SK-N-SH (cell line): ENCODE data around the gene ARRDC2. TPM values are rescaled to one million over a fixed set of nuclear protein-coding genes. Genes with fewer than 3 reads are reported as not detected.

ENCODE experiments used
- CTCF ChIA-PET: fragments of 300-600, 350-600 bp; formaldehyde crosslinking; extraction: SDS; loops from one replicate; lab custom pipeline; 2021; lab: Yijun Ruan, JAX
- POLR2A ChIA-PET: fragments of 350-600 bp; sonication (Branson Sonifier 250); formaldehyde crosslinking; extraction: SDS; loops from one replicate; lab custom pipeline; 2020; ENCODE audit warnings: antibody characterized with exemption, inconsistent platforms; lab: Yijun Ruan, JAX
- DNase-seq: peaks from one replicate; pipeline ENCODE4 v3.0.0; 2012
- H2AFZ ChIP-seq: fragments of 200-600 bp; sonication (generic); 2 replicates; pipeline ENCODE4 v1.8.1; 2016; ENCODE audit warnings: antibody characterized with exemption, mild to moderate bottlenecking, low read depth
- H3F3A ChIP-seq: fragments of 200-600 bp; sonication (generic); replicated peaks from 2 replicates; pipeline ENCODE3; 2016; ENCODE audit warnings: antibody characterized with exemption, mild to moderate bottlenecking; ENCODE audit not compliant: insufficient read depth
- H3K27ac ChIP-seq, 2 experiments: fragments of 200-500 bp in 1 of 2; fragments of 200-600 bp in 1 of 2; sonication (Bioruptor generic) in 1 of 2; sonication (generic), shearing (Covaris generic) in 1 of 2; 2 replicates each; pipeline versions ENCODE4 v1.5.1 to v1.6.1; 2014 to 2016; ENCODE audit warnings: low read depth in 2 of 2, inconsistent platforms in 1 of 2, low read length in 1 of 2, mild to moderate bottlenecking in 1 of 2, mixed read lengths in 1 of 2
- H3K27me3 ChIP-seq: fragments of 200-600 bp; sonication (generic), shearing (Covaris generic); 2 replicates; pipeline ENCODE4 v1.6.1; 2016; ENCODE audit warnings: mixed run types; ENCODE audit not compliant: insufficient read depth
- H3K36me3 ChIP-seq, 2 experiments: fragments of 200-500 bp in 1 of 2; fragments of 200-600 bp in 1 of 2; sonication (Bioruptor generic) in 1 of 2; sonication (generic) in 1 of 2; replicated peaks in 1 of 2; 2 replicates each; pipeline versions ENCODE3 to v1.5.1; 2014 to 2016; ENCODE audit warnings: low read length in 1 of 2, mild to moderate bottlenecking in 1 of 2; ENCODE audit not compliant: insufficient read depth in 2 of 2, control insufficient read depth in 1 of 2
- H3K4me1 ChIP-seq, 2 experiments: fragments of 200-500 bp in 1 of 2; fragments of 200-600 bp in 1 of 2; sonication (Bioruptor generic) in 1 of 2; sonication (generic), shearing (Covaris generic) in 1 of 2; 2 replicates each; pipeline versions ENCODE4 v1.5.1 to v1.6.1; 2014 to 2016; ENCODE audit warnings: low read depth in 1 of 2, low read length in 1 of 2, mixed run types in 1 of 2; ENCODE audit not compliant: insufficient read depth in 2 of 2, control insufficient read depth in 1 of 2
- H3K4me2 ChIP-seq: fragments of 200-600 bp; sonication (generic), shearing (Covaris generic); 2 replicates; pipeline ENCODE4 v1.6.1; 2017; ENCODE audit warnings: mixed run types
- H3K4me3 ChIP-seq, 2 experiments: fragments of 200-500 bp in 1 of 2; fragments of 200-600 bp in 1 of 2; sonication (Bioruptor generic) in 1 of 2; sonication (generic), shearing (Covaris generic) in 1 of 2; 2 replicates each; pipeline versions ENCODE4 v1.5.1 to v1.8.1; 2014 to 2016; ENCODE audit warnings: low read depth in 2 of 2, inconsistent platforms in 1 of 2, low read length in 1 of 2, mild to moderate bottlenecking in 1 of 2, mixed read lengths in 1 of 2, moderate library complexity in 1 of 2
- H3K79me2 ChIP-seq: fragments of 200-600 bp; sonication (generic); 2 replicates; pipeline ENCODE4 v1.8.1; 2017; ENCODE audit warnings: mild to moderate bottlenecking; ENCODE audit not compliant: insufficient read depth
- H3K9ac ChIP-seq: fragments of 200-600 bp; sonication (generic); 2 replicates; pipeline ENCODE4 v1.6.1; 2017; ENCODE audit warnings: mixed run types
- H3K9me2 ChIP-seq: fragments of 200-600 bp; sonication (generic); 2 replicates; pipeline ENCODE4 v1.6.1; 2017; ENCODE audit warnings: mixed run types
- H3K9me3 ChIP-seq: fragments of 200-600 bp; sonication (generic); 2 replicates; pipeline ENCODE4 v1.6.1; 2017; ENCODE audit warnings: mixed run types, mild to moderate bottlenecking, moderate library complexity
- H4K20me1 ChIP-seq: fragments of 200-600 bp; sonication (generic); 2 replicates; pipeline ENCODE4 v1.6.1; 2017; ENCODE audit warnings: mild to moderate bottlenecking, mixed run types; ENCODE audit not compliant: insufficient read depth
- EZH2phosphoT487 ChIP-seq: fragments of 200-600 bp; sonication (generic); IDR thresholded peaks from 2 replicates; pipeline ENCODE4 v1.6.1; 2017; ENCODE audit warnings: low read depth, mixed run types, mild to moderate bottlenecking, antibody characterized with exemption, moderate library complexity, borderline replicate concordance
- FOSL2 ChIP-seq: IDR thresholded peaks from 2 replicates; pipeline ENCODE4 v1.4.0; 2012; ENCODE audit warnings: low read depth, mild to moderate bottlenecking, moderate library complexity, borderline replicate concordance
- FOXJ3 ChIP-seq: sonication (generic); formaldehyde crosslinking; IDR thresholded peaks from 2 replicates; pipeline ENCODE4 v1.5.1; 2020; ENCODE audit warnings: mild to moderate bottlenecking, missing genetic modification reagents
- JUND ChIP-seq: IDR thresholded peaks from 2 replicates; pipeline ENCODE4 v1.4.0; 2012
- MEF2A ChIP-seq: IDR thresholded peaks from 2 replicates; pipeline ENCODE4 v1.4.0; 2012; ENCODE audit warnings: low read depth, borderline replicate concordance
- MXI1 ChIP-seq: IDR thresholded peaks from 2 replicates; pipeline ENCODE4 v1.6.1; 2012; ENCODE audit warnings: mild to moderate bottlenecking, low read depth, low read length, improper control_type of control experiment
- NFIC ChIP-seq: IDR thresholded peaks from 2 replicates; pipeline ENCODE4 v1.4.0; 2012; ENCODE audit warnings: borderline replicate concordance
- NRF1 ChIP-seq: IDR thresholded peaks from 2 replicates; pipeline ENCODE4 v1.6.1; 2012; ENCODE audit warnings: low read depth, mild to moderate bottlenecking, low read length
- RAD21 ChIP-seq: IDR thresholded peaks from 2 replicates; pipeline ENCODE4 v1.6.1; 2012; ENCODE audit warnings: mild to moderate bottlenecking, low read length
- RCOR1 ChIP-seq: fragments of 150-350 bp; IDR thresholded peaks from 2 replicates; pipeline ENCODE4 v1.6.1; 2017; ENCODE audit warnings: antibody characterized with exemption, low read length
- RFX5 ChIP-seq: IDR thresholded peaks from 2 replicates; pipeline ENCODE4 v1.6.1; 2012; ENCODE audit warnings: mild to moderate bottlenecking, improper control_type of control experiment, low read length
- RXRA ChIP-seq: IDR thresholded peaks from 2 replicates; pipeline ENCODE4 v1.4.0; 2012; ENCODE audit warnings: low read depth, mild to moderate bottlenecking, borderline replicate concordance
- SIN3A ChIP-seq: IDR thresholded peaks from 2 replicates; pipeline ENCODE4 v1.6.1; 2012; ENCODE audit warnings: low read depth, mild to moderate bottlenecking, low read length, moderate library complexity, borderline replicate concordance
- SMC3 ChIP-seq: IDR thresholded peaks from 2 replicates; pipeline ENCODE4 v1.6.1; 2012; ENCODE audit warnings: low read depth, low read length, improper control_type of control experiment
- TEAD4 ChIP-seq: IDR thresholded peaks from 2 replicates; pipeline ENCODE4 v1.4.0; 2012; ENCODE audit warnings: mild to moderate bottlenecking, borderline replicate concordance; ENCODE audit not compliant: insufficient read depth
- WGBS: methylation state at CpG from one replicate; pipeline ENCODE4 v1.1.6; 2017; ENCODE audit warnings: low lambda C conversion rate; 5-methylcytosine and 5-hydroxymethylcytosine counted together
- polyA plus RNA-seq, 3 experiments: library from polyadenylated mRNA; depleted of rRNA; stranded (reverse); fragments of >200 nt; gene quantifications; 2 replicates each; pipeline ENCODE4 v1.2.3, GENCODE V29; 2012
- TF ChIP-seq, protein P1 (sequence below): IDR thresholded peaks from 2 replicates; pipeline ENCODE4 v1.4.0; 2012; ENCODE audit warnings: low read depth
- TF ChIP-seq, protein P2 (sequence below): fragments of 200-600 bp; sonication (generic); IDR thresholded peaks from 2 replicates; pipeline ENCODE4 v1.6.1; 2017; ENCODE audit warnings: antibody characterized with exemption, mild to moderate bottlenecking, moderate library complexity
- TF ChIP-seq, protein P3 (sequence below): IDR thresholded peaks from 2 replicates; pipeline ENCODE4 v1.4.0; 2012; ENCODE audit warnings: low read depth, borderline replicate concordance

Gene ARRDC2
- polyA plus RNA-seq, 1 of the 3 experiments (the other 2 are of a cell fraction), result 5.5 TPM

DNA sequence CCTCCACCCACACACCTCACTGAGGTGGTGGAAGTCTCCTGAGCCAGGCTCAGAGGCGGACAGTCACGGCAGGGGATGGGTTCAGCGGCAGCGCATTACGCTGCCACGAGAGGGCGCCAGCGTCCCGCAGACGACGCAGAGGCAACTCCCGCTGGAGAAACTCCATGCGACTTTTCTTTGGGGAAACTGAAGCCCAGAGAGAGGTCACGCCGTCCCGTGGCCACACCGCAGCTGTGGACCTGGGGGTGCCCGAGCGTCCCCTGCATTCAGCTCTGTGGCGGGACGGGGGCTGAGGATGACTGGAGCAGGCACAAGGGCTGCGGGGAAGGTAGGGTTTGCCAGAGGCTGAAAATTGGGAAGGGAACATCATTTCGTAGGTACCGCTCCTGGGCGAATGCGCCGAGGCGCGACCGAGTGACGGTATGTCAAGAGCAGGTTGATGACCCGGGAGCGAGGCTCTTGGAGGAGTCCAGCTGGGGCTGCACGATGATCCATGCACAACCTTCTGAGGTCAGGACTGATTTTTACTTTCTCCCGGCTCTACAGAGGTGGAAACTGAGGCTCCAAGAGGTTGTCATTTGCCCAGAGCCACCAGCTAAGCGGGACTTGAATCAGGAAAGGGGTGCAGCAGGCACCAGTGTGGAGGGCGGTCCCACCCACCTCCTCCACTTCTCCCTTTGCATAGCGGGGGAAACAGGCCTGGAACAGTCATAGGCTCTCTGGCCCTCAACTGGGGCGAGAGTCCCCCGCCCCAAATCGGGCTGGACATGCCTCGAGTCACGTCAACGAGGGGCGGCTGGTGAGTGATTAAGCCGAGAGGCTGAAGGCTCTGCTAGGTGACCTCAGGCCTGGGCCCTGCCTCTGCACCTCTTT is 690 bp upstream of the ARRDC2 start:
- DNase-seq, result peak; percentile 92
- 11% methylated on average over 30 of the region's 46 CpGs for WGBS
- H3F3A ChIP-seq, result peaks cover 7% of the 10 kb centered on the region
- peak overlapping the region; percentile 40; the same call in 1 of the 2 replicates for H3K9ac ChIP-seq
- H3K9me2 ChIP-seq, result no peaks in the 10 kb centered on the region
- H3K4me1 ChIP-seq, result peaks cover 6 to 13% of the 10 kb centered on the region in 2 experiments; a peak in 2 of 4 replicates
- no peaks in the 10 kb centered on the region for H4K20me1 ChIP-seq
- H3K36me3 ChIP-seq, result peaks cover 5 to 9% of the 10 kb centered on the region in 2 experiments
- no peaks in the 10 kb centered on the region for H3K9me3 ChIP-seq
- H3K4me3 ChIP-seq, result peak overlapping the region; percentile 47 to 73
- no peaks in the 10 kb centered on the region for H3K27me3 ChIP-seq
- peaks cover under 1% of the 10 kb centered on the region; the same call in 1 of the 2 replicates for H3K79me2 ChIP-seq
- H3K27ac ChIP-seq, result peak overlapping the region in 1 of 2 experiments; percentile 42; a peak in 2 of 4 replicates
- TF ChIP-seq, protein P1, sequence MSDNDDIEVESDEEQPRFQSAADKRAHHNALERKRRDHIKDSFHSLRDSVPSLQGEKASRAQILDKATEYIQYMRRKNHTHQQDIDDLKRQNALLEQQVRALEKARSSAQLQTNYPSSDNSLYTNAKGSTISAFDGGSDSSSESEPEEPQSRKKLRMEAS, result peak; percentile 72
- TF ChIP-seq RFX5 (no peak), MEF2A (no peak), RCOR1 (0 out of 2 replicates have a peak, but pooled peaks have one; percentile 34), MXI1 (peak; percentile 94), SIN3A (0 out of 2 replicates have a peak, but pooled peaks have one; percentile 25), RAD21 (peak; percentile 98), JUND (no peak), SMC3 (peak; percentile 98)
- TF ChIP-seq, protein P2, sequence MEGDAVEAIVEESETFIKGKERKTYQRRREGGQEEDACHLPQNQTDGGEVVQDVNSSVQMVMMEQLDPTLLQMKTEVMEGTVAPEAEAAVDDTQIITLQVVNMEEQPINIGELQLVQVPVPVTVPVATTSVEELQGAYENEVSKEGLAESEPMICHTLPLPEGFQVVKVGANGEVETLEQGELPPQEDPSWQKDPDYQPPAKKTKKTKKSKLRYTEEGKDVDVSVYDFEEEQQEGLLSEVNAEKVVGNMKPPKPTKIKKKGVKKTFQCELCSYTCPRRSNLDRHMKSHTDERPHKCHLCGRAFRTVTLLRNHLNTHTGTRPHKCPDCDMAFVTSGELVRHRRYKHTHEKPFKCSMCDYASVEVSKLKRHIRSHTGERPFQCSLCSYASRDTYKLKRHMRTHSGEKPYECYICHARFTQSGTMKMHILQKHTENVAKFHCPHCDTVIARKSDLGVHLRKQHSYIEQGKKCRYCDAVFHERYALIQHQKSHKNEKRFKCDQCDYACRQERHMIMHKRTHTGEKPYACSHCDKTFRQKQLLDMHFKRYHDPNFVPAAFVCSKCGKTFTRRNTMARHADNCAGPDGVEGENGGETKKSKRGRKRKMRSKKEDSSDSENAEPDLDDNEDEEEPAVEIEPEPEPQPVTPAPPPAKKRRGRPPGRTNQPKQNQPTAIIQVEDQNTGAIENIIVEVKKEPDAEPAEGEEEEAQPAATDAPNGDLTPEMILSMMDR, result peak; percentile 88
- H2AFZ ChIP-seq, result peak overlapping the region; percentile 67; the same call in 1 of the 2 replicates
- ChIA-PET CTCF (interaction anchor here (0.6 to 5.6 kb wide), 38 partner anchors 10 to 253 kb away, joined by 3 to 118 read pairs (median 4); partner anchors contain the start of genes CCDC124, MAST3, RAB3A and SLC5A5), POLR2A (no interaction called here)
- H3K4me2 ChIP-seq, result peak overlapping the region; percentile 99

DNA sequence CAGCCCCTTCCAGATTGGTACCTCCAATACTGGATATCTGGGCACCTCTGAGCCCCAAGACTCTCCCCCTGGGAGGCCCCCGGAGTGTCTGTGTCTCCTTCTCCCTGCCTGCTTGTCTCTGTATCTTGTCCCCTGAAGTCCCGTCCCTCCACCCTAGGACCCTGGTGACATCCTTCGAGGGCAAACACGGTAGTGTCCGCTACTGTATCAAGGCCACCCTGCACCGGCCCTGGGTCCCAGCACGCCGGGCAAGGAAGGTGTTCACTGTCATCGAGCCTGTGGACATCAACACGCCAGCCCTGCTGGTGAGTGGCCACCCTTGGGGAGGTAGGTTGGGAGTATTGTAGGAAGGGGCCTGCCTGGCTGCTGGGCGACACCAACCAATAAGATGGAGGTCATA is 844 bp downstream of the ARRDC2 start:
- no peaks in the 10 kb centered on the region for H3K9me3 ChIP-seq
- no peak overlapping the region for H3K27ac ChIP-seq
- no peaks in the 10 kb centered on the region for H3K27me3 ChIP-seq
- no peak overlapping the region for H3K4me3 ChIP-seq
- no peaks in the 10 kb centered on the region for H4K20me1 ChIP-seq
- peaks cover 6 to 13% of the 10 kb centered on the region in 2 experiments; a peak in 2 of 4 replicates for H3K4me1 ChIP-seq
- WGBS, result 98% methylated on average over 8 of the region's 11 CpGs
- peaks cover 5 to 15% of the 10 kb centered on the region in 2 experiments for H3K36me3 ChIP-seq
- H3F3A ChIP-seq, result peaks cover 7% of the 10 kb centered on the region
- no peak overlapping the region for H2AFZ ChIP-seq
- no peak for DNase-seq
- H3K9me2 ChIP-seq, result no peaks in the 10 kb centered on the region
- CTCF ChIA-PET, result interaction anchor here (1.0 to 5.6 kb wide), 4 partner anchors 11 to 66 kb away, joined by 4 to 118 read pairs (median 12); no protein-coding TSS in a partner anchor
- POLR2A ChIA-PET, result interaction anchor here (0.9 kb wide), 1 partner anchor 149 kb away, joined by 3 read pairs; the partner anchor contains the start of gene RPL18A
- H3K9ac ChIP-seq, result no peak overlapping the region
- H3K4me2 ChIP-seq, result peak overlapping the region; percentile 99; the same call in 1 of the 2 replicates
- H3K79me2 ChIP-seq, result no peaks in the 10 kb centered on the region
- no peak for TF ChIP-seq TEAD4
- TF ChIP-seq RAD21, result no peak
- no peak for TF ChIP-seq RXRA
- TF ChIP-seq FOXJ3, result no peak
- TF ChIP-seq FOSL2, result no peak
- TF ChIP-seq NFIC, result no peak
- TF ChIP-seq EZH2phosphoT487, result no peak
- no peak for TF ChIP-seq NRF1
- TF ChIP-seq, protein P2, result no peak
- TF ChIP-seq, protein P1, result no peak
- TF ChIP-seq, protein P3, sequence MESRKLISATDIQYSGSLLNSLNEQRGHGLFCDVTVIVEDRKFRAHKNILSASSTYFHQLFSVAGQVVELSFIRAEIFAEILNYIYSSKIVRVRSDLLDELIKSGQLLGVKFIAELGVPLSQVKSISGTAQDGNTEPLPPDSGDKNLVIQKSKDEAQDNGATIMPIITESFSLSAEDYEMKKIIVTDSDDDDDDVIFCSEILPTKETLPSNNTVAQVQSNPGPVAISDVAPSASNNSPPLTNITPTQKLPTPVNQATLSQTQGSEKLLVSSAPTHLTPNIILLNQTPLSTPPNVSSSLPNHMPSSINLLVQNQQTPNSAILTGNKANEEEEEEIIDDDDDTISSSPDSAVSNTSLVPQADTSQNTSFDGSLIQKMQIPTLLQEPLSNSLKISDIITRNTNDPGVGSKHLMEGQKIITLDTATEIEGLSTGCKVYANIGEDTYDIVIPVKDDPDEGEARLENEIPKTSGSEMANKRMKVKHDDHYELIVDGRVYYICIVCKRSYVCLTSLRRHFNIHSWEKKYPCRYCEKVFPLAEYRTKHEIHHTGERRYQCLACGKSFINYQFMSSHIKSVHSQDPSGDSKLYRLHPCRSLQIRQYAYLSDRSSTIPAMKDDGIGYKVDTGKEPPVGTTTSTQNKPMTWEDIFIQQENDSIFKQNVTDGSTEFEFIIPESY, result no peak
